IMR-90 (cell line): ENCODE data around the gene RB1. TPM values are rescaled to one million over a fixed set of nuclear protein-coding genes. Genes with fewer than 3 reads are reported as not detected.

Experiments
- ATAC-seq: fragments of 200-7000 bp; cut with Tn5 transposase; 2 replicates; pipeline ENCODE4 v1.9.1; 2020; ENCODE audit warnings: low read depth, mild to moderate bottlenecking, moderate library complexity
- BruUV-seq: library from RNA; stranded (reverse); fragments of 400-500 nt; replicated peaks from 2 replicates; lab custom pipeline; 2021; lab: Mats Ljungman, UMichigan
- CTCF ChIA-PET: fragments of 300-600 bp; formaldehyde crosslinking; extraction: SDS; loops from one replicate; lab custom pipeline; 2021; ENCODE audit warnings: antibody characterized with exemption; lab: Yijun Ruan, JAX
- POLR2A ChIA-PET: fragments of 300-600 bp; sonication (Branson Sonifier 250); formaldehyde crosslinking; loops from one replicate; lab custom pipeline; 2022; ENCODE audit warnings: antibody characterized with exemption; ENCODE audit not compliant: unreplicated experiment; lab: Charles Lee
- DNase-seq: peaks from one replicate; pipeline ENCODE4 v3.0.0; 2013
- H2AFZ ChIP-seq: replicated peaks from 2 replicates; pipeline ENCODE3; 2013; ENCODE audit warnings: low read length, mild to moderate bottlenecking; ENCODE audit not compliant: poor library complexity
- H2AK5ac ChIP-seq: 2 replicates; pipeline ENCODE4 v1.6.1; 2013; ENCODE audit warnings: low read depth, low read length, inconsistent platforms
- H2AK9ac ChIP-seq: replicated peaks from 2 replicates; pipeline ENCODE3; 2013; ENCODE audit warnings: mild to moderate bottlenecking, low read depth, low read length, moderate library complexity; ENCODE audit not compliant: poor library complexity
- H2BK120ac ChIP-seq: 2 replicates; pipeline ENCODE4 v1.6.1; 2013; ENCODE audit warnings: low read depth, low read length, inconsistent platforms
- H2BK15ac ChIP-seq: 3 replicates; pipeline ENCODE4 v1.6.1; 2013; ENCODE audit warnings: low read depth, low read length, inconsistent platforms
- H2BK20ac ChIP-seq: 2 replicates; pipeline ENCODE4 v1.6.1; 2013; ENCODE audit warnings: low read depth, mild to moderate bottlenecking, inconsistent platforms, low read length, moderate library complexity
- H2BK5ac ChIP-seq: 2 replicates; pipeline ENCODE4 v1.6.1; 2013; ENCODE audit warnings: mild to moderate bottlenecking, low read depth, low read length, inconsistent platforms; ENCODE audit not compliant: poor library complexity, severe bottlenecking
- H3K14ac ChIP-seq: replicated peaks from 2 replicates; pipeline ENCODE4 v1.6.1; 2013; ENCODE audit warnings: low read depth, low read length, inconsistent platforms
- H3K18ac ChIP-seq: 2 replicates; pipeline ENCODE4 v1.6.1; 2013; ENCODE audit warnings: low read depth, low read length, control low read depth
- H3K23ac ChIP-seq: 2 replicates; pipeline ENCODE4 v1.6.1; 2013; ENCODE audit warnings: low read depth, low read length, inconsistent platforms
- H3K27ac ChIP-seq: 2 replicates; pipeline ENCODE4 v1.5.1; 2013; ENCODE audit warnings: mild to moderate bottlenecking, control low read depth, low read length; ENCODE audit not compliant: insufficient read depth
- H3K27me3 ChIP-seq: 2 replicates; pipeline ENCODE4 v1.6.1; 2013; ENCODE audit warnings: low read length; ENCODE audit not compliant: control insufficient read depth, insufficient read depth
- H3K36me3 ChIP-seq: 2 replicates; pipeline ENCODE4 v1.6.1; 2013; ENCODE audit warnings: low read length, mixed read lengths; ENCODE audit not compliant: control insufficient read depth, insufficient read depth
- H3K4ac ChIP-seq: 2 replicates; pipeline ENCODE4 v1.6.1; 2013; ENCODE audit warnings: low read depth, low read length, inconsistent platforms
- H3K4me1 ChIP-seq: 2 replicates; pipeline ENCODE4 v1.6.1; 2013; ENCODE audit warnings: low read length, mixed read lengths; ENCODE audit not compliant: control insufficient read depth, insufficient read depth
- H3K4me2 ChIP-seq: 2 replicates; pipeline ENCODE4 v1.6.1; 2013; ENCODE audit warnings: low read depth, mild to moderate bottlenecking, control low read depth, low read length, moderate library complexity
- H3K4me3 ChIP-seq: 2 replicates; pipeline ENCODE4 v1.5.1; 2013; ENCODE audit warnings: low read depth, mild to moderate bottlenecking, control low read depth, low read length, moderate library complexity; ENCODE audit not compliant: insufficient read depth
- H3K56ac ChIP-seq: 2 replicates; pipeline ENCODE4 v1.6.1; 2013; ENCODE audit warnings: low read length, inconsistent platforms; ENCODE audit not compliant: insufficient read depth; ENCODE audit errors: extremely low read depth
- H3K79me1 ChIP-seq, 2 experiments: 2 replicates each; pipeline ENCODE4 v1.6.1; 2013; ENCODE audit warnings: low read length in 2 of 2, inconsistent platforms in 1 of 2, low read depth in 1 of 2
- H3K9ac ChIP-seq: 2 replicates; pipeline ENCODE4 v1.6.1; 2013; ENCODE audit warnings: low read depth, low read length, control low read depth
- H3K9me1 ChIP-seq: 2 replicates; pipeline ENCODE4 v1.6.1; 2013; ENCODE audit warnings: low read length, inconsistent platforms; ENCODE audit not compliant: insufficient read depth
- H3K9me3 ChIP-seq: 2 replicates; pipeline ENCODE4 v1.6.1; 2013; ENCODE audit warnings: low read length; ENCODE audit not compliant: control insufficient read depth, insufficient read depth
- H4K20me1 ChIP-seq: 2 replicates; pipeline ENCODE4 v1.6.1; 2013; ENCODE audit warnings: low read length, inconsistent platforms; ENCODE audit not compliant: insufficient read depth
- H4K5ac ChIP-seq: 2 replicates; pipeline ENCODE4 v1.6.1; 2013; ENCODE audit warnings: mild to moderate bottlenecking, low read depth, low read length, control low read depth
- H4K8ac ChIP-seq, 2 experiments: 2 replicates each; pipeline ENCODE4 v1.6.1; 2013; ENCODE audit warnings: low read depth in 2 of 2, low read length in 2 of 2, control low read depth in 1 of 2, inconsistent platforms in 1 of 2
- H4K91ac ChIP-seq: 2 replicates; pipeline ENCODE4 v1.6.1; 2013; ENCODE audit warnings: low read depth, low read length, inconsistent platforms; ENCODE audit not compliant: insufficient read depth
- BHLHE40 ChIP-seq: fragments of 150-350 bp; IDR thresholded peaks from 2 replicates; pipeline ENCODE4 v1.6.1; 2016; ENCODE audit warnings: mild to moderate bottlenecking, low read depth, low read length
- CEBPB ChIP-seq: IDR thresholded peaks from 2 replicates; pipeline ENCODE4 v1.6.1; 2012; ENCODE audit warnings: low read depth, low read length, improper control_type of control experiment
- CHD1 ChIP-seq: IDR thresholded peaks from 2 replicates; pipeline ENCODE4 v1.6.1; 2012; ENCODE audit warnings: low read depth, low read length, improper control_type of control experiment
- CTCF ChIP-seq: conservative IDR thresholded peaks from 2 replicates; pipeline ENCODE4 v1.5.1; 2012; ENCODE audit warnings: mild to moderate bottlenecking, low read depth, low read length, improper control_type of control experiment
- FOS ChIP-seq: fragments of 150-350 bp; IDR thresholded peaks from 2 replicates; pipeline ENCODE4 v1.6.1; 2016; ENCODE audit warnings: low read depth, low read length
- MAFK ChIP-seq: IDR thresholded peaks from 2 replicates; pipeline ENCODE4 v1.6.1; 2012; ENCODE audit warnings: low read depth, low read length, improper control_type of control experiment
- MAZ ChIP-seq: IDR thresholded peaks from 2 replicates; pipeline ENCODE4 v1.6.1; 2012; ENCODE audit warnings: low read depth, mild to moderate bottlenecking, low read length, improper control_type of control experiment, moderate library complexity, borderline replicate concordance
- MXI1 ChIP-seq: IDR thresholded peaks from 2 replicates; pipeline ENCODE4 v1.6.1; 2012; ENCODE audit warnings: low read depth, mild to moderate bottlenecking, low read length, moderate library complexity, borderline replicate concordance
- NFE2L2 ChIP-seq: fragments of 150-350 bp; IDR thresholded peaks from 2 replicates; pipeline ENCODE4 v1.6.1; 2016; ENCODE audit warnings: low read depth, mild to moderate bottlenecking, low read length
- POLR2A ChIP-seq: IDR thresholded peaks from 2 replicates; pipeline ENCODE4 v1.6.1; 2012; ENCODE audit warnings: mild to moderate bottlenecking, low read depth, low read length
- RAD21 ChIP-seq: IDR thresholded peaks from 2 replicates; pipeline ENCODE4 v1.6.1; 2012; ENCODE audit warnings: low read length, improper control_type of control experiment
- RCOR1 ChIP-seq: IDR thresholded peaks from 2 replicates; pipeline ENCODE4 v1.6.1; 2012; ENCODE audit warnings: mild to moderate bottlenecking, low read length, improper control_type of control experiment; ENCODE audit not compliant: insufficient replicate concordance
- RFX5 ChIP-seq: IDR thresholded peaks from 2 replicates; pipeline ENCODE4 v1.8.0; 2012; ENCODE audit warnings: low read depth, mild to moderate bottlenecking, low read length, moderate library complexity
- SMC3 ChIP-seq: fragments of 150-350 bp; IDR thresholded peaks from 2 replicates; pipeline ENCODE4 v1.6.1; 2016; ENCODE audit warnings: low read depth, mild to moderate bottlenecking, antibody characterized with exemption, low read length, moderate library complexity
- WGBS, 2 experiments: methylation state at CpG; one replicate each; pipeline versions ENCODE4 v1.1.5 to v1.1.7; 2013; ENCODE audit warnings: missing lambda C conversion rate in 2 of 2; ENCODE audit not compliant: insufficient read length in 1 of 2; ENCODE audit errors: extremely low coverage in 2 of 2; 5-methylcytosine and 5-hydroxymethylcytosine counted together
- dilution Hi-C: fragments of 300-500 bp; cut with HindIII; formaldehyde crosslinking; loops from one replicate; pipeline ENCODE4 v1.14.3; 2018; ENCODE audit warnings: low sequenced_read_pairs; ENCODE audit not compliant: unreplicated experiment
- in situ Hi-C: fragments of 300-500 bp; cut with MboI; formaldehyde crosslinking; loops from 3 replicates; pipeline ENCODE4 v1.14.3; 2019; ENCODE audit warnings: low sequenced_read_pairs, inconsistent platforms, mixed read lengths
- intact Hi-C: fragments of 100-400 bp; cut with micrococcal nuclease; formaldehyde crosslinking; loops from 2 replicates; pipeline ENCODE4 v1.10.0; 2022
- polyA plus RNA-seq, 3 experiments: library from polyadenylated mRNA; depleted of rRNA; stranded (reverse); fragments of >200 nt; gene quantifications; 2 replicates each; pipeline ENCODE4 v1.2.3, GENCODE V29; 2012; ENCODE audit warnings: low replicate concordance in 1 of 3
- total RNA-seq: library from RNA; depleted of rRNA; stranded (reverse); fragments of >200 nt; gene quantifications from 2 replicates; pipeline ENCODE4 v1.2.3, GENCODE V29; 2012
- TF ChIP-seq, protein P1 (sequence below): fragments of 150-350 bp; IDR thresholded peaks from 2 replicates; pipeline ENCODE4 v1.6.1; 2017; ENCODE audit warnings: mild to moderate bottlenecking, antibody characterized with exemption, low read length, low read depth
- TF ChIP-seq, protein P2 (sequence below): fragments of 150-350 bp; IDR thresholded peaks from 2 replicates; pipeline ENCODE4 v1.6.1; 2016; ENCODE audit warnings: low read depth, mild to moderate bottlenecking, low read length, moderate library complexity, borderline replicate concordance

Gene RB1
- total and polyA plus RNA-seq, 2 of the 4 experiments (the other 2 are of a cell fraction) = 11.4 to 15.4 TPM

GRCh38 chr13:48391257-48391656, 87.7 kb downstream of the RB1 start:
- H4K5ac ChIP-seq = no peak overlapping the region
- H3K4ac ChIP-seq = no peak overlapping the region
- H4K8ac ChIP-seq = no peak overlapping the region
- dilution Hi-C loops = no loop called here
- no peak overlapping the region for H2AK9ac ChIP-seq
- no peak overlapping the region for H2BK15ac ChIP-seq
- peaks cover 1% of the 10 kb centered on the region; the same call in 1 of the 2 replicates for H3K4me1 ChIP-seq
- no peak overlapping the region for H3K18ac ChIP-seq
- H3K79me1 ChIP-seq = peaks cover 3 to 9% of the 10 kb centered on the region in 2 experiments; a peak in 2 of 4 replicates
- no peak overlapping the region for H3K56ac ChIP-seq
- in situ Hi-C loops = no loop called here
- no peak for DNase-seq
- H3K4me3 ChIP-seq = no peak overlapping the region
- H3K9me1 ChIP-seq = no peaks in the 10 kb centered on the region
- no peaks in the 10 kb centered on the region for H3K27me3 ChIP-seq
- H2AK5ac ChIP-seq = no peak overlapping the region
- H3K9ac ChIP-seq = no peak overlapping the region
- H3K9me3 ChIP-seq = peaks cover 2% of the 10 kb centered on the region; the same call in 1 of the 2 replicates
- TF ChIP-seq, protein P1, sequence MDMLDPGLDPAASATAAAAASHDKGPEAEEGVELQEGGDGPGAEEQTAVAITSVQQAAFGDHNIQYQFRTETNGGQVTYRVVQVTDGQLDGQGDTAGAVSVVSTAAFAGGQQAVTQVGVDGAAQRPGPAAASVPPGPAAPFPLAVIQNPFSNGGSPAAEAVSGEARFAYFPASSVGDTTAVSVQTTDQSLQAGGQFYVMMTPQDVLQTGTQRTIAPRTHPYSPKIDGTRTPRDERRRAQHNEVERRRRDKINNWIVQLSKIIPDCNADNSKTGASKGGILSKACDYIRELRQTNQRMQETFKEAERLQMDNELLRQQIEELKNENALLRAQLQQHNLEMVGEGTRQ = no peak
- TF ChIP-seq NFE2L2 (no peak), CEBPB (no peak), CHD1 (no peak), MXI1 (no peak), RFX5 (no peak), SMC3 (no peak), BHLHE40 (no peak), CTCF (no peak), MAZ (no peak), RAD21 (no peak), FOS (no peak), RCOR1 (no peak), POLR2A (no peak), MAFK (no peak)
- TF ChIP-seq, protein P2, sequence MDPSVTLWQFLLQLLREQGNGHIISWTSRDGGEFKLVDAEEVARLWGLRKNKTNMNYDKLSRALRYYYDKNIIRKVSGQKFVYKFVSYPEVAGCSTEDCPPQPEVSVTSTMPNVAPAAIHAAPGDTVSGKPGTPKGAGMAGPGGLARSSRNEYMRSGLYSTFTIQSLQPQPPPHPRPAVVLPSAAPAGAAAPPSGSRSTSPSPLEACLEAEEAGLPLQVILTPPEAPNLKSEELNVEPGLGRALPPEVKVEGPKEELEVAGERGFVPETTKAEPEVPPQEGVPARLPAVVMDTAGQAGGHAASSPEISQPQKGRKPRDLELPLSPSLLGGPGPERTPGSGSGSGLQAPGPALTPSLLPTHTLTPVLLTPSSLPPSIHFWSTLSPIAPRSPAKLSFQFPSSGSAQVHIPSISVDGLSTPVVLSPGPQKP = no peak
- WGBS, 2 experiments = no CpG with 5 or more reads among the region's 3 CpGs
- ChIA-PET POLR2A (no interaction called here), CTCF (no interaction called here)
- no peak for ATAC-seq
- H3K4me2 ChIP-seq = no peak overlapping the region
- H3K23ac ChIP-seq = no peak overlapping the region
- no peak overlapping the region for H3K14ac ChIP-seq
- H2BK5ac ChIP-seq = no peak overlapping the region
- H3K27ac ChIP-seq = no peak overlapping the region
- H2BK120ac ChIP-seq = no peak overlapping the region
- intact Hi-C loops = no loop called here
- H3K36me3 ChIP-seq = peaks cover 4% of the 10 kb centered on the region; the same call in 1 of the 2 replicates
- no peak overlapping the region for H2AFZ ChIP-seq
- H4K91ac ChIP-seq = no peak overlapping the region
- H4K20me1 ChIP-seq = no peaks in the 10 kb centered on the region
- no TSS peak for BruUV-seq
- H2BK20ac ChIP-seq = no peak overlapping the region
